NOMO-1 treated with DMSO at 0.1 percent for 48 hours (cell line): ENCODE measurements around the gene NEK4.

Experiments
- DNase-seq: peaks from one replicate; lab custom pipeline; 2025; ENCODE audit not compliant: unreplicated experiment; lab: John Stamatoyannopoulos, UW

Gene NEK4

GRCh38 chr3:52793702-52794611, 23.2 kb upstream of the NEK4 start:
- no peak for DNase-seq

GRCh38 chr3:52792961-52793695, 22.4 kb upstream of the NEK4 start:
- no peak for DNase-seq

- no peak for DNase-seq
These were observed 21.7 kb upstream of the NEK4 start for GRCh38 chr3:52792413-52792812.

- DNase-seq, result no peak
These were observed 21.2 kb upstream of the NEK4 start for GRCh38 chr3:52791928-52792327.

GRCh38 chr3:52791366-52791765, 20.6 kb upstream of the NEK4 start:
- DNase-seq, result no peak

- no peak for DNase-seq
These were observed 20.0 kb upstream of the NEK4 start for GRCh38 chr3:52790741-52791140.

GRCh38 chr3:52790337-52790736, 19.6 kb upstream of the NEK4 start:
- DNase-seq, result no peak

- no peak for DNase-seq
These were observed 19.0 kb upstream of the NEK4 start for GRCh38 chr3:52789746-52790040.

GRCh38 chr3:52788890-52789745, 18.4 kb upstream of the NEK4 start:
- no peak for DNase-seq

GRCh38 chr3:52787672-52788625, 17.2 kb upstream of the NEK4 start:
- DNase-seq, result no peak

- DNase-seq, result no peak
These were observed 16.5 kb upstream of the NEK4 start for GRCh38 chr3:52787246-52787645.

- DNase-seq, result no peak
These were observed 15.8 kb upstream of the NEK4 start for GRCh38 chr3:52786330-52787215.

- DNase-seq, result no peak
These were observed 14.3 kb upstream of the NEK4 start for GRCh38 chr3:52784931-52785590.

GRCh38 chr3:52784021-52784621, 13.4 kb upstream of the NEK4 start:
- no peak for DNase-seq

- DNase-seq, result no peak
These were observed 12.4 kb upstream of the NEK4 start for GRCh38 chr3:52783211-52783555.

- DNase-seq, result no peak
These were observed 11.9 kb upstream of the NEK4 start for GRCh38 chr3:52782412-52783210.

GRCh38 chr3:52781741-52782140, 11.0 kb upstream of the NEK4 start:
- DNase-seq, result no peak
